Right lobe of liver (tissue), 6 donors: Measurements from ENCODE around the gene ESR2. TPM values are rescaled to one million over a fixed set of nuclear protein-coding genes. Genes with fewer than 3 reads are reported as not detected.
"Not testable (repeated sequence)": the region's sequence is repeated elsewhere in the genome, so short reads cannot be mapped to it uniquely, and the experiment has no call there.

Experiments
- ATAC-seq, 4 donors: fragments of 200-7000 bp; cut with Tn5 transposase; one replicate each; pipeline ENCODE4 v1.9.1; 2020; ENCODE audit warnings: mild to moderate bottlenecking in 4 of 4, moderate library complexity in 4 of 4
- DNase-seq, 3 donors: peaks; one replicate each; pipeline ENCODE4 v3.0.0-alpha.2; 2020
- H3K27ac ChIP-seq, 3 donors: fragments of 200-600 bp; one replicate each; pipeline ENCODE4 v1.8.0; 2022
- H3K27me3 ChIP-seq, 2 donors: fragments of 200-600 bp; one replicate each; pipeline ENCODE4 v1.8.0; 2022
- H3K36me3 ChIP-seq, 4 donors: fragments of 200-600 bp; sonication (generic) in 1 of 4; one replicate each; pipeline versions ENCODE4 v1.5.1 to v1.8.0; 2017 to 2022; ENCODE audit warnings: control low read depth in 1 of 4
- H3K4me1 ChIP-seq, 4 donors: fragments of 200-600 bp; sonication (generic) in 1 of 4; one replicate each; pipeline versions ENCODE4 v1.5.1 to v1.8.0; 2017 to 2022; ENCODE audit warnings: control low read depth in 1 of 4
- H3K4me3 ChIP-seq, 3 donors: fragments of 200-600 bp; one replicate each; pipeline ENCODE4 v1.8.0; 2022
- H3K9me3 ChIP-seq, 4 donors: fragments of 200-600 bp; sonication (generic) in 1 of 4; one replicate each; pipeline versions ENCODE4 v1.5.1 to v1.8.0; 2017 to 2022; ENCODE audit warnings: control low read depth in 1 of 4
- CTCF ChIP-seq, 4 donors: fragments of 200-600 bp in 3 of 4; fragments of 450-650 bp in 1 of 4; IDR thresholded peaks; one replicate each; pipeline versions ENCODE4 v1.5.1 to v1.8.0; 2016 to 2022; ENCODE audit warnings: antibody characterized with exemption in 4 of 4, mild to moderate bottlenecking in 2 of 4
- POLR2A ChIP-seq: fragments of 450-650 bp; IDR thresholded peaks from one replicate; pipeline ENCODE4 v1.6.1; 2017; ENCODE audit warnings: antibody characterized with exemption, mild to moderate bottlenecking
- WGBS: methylation state at CpG from one replicate; pipeline ENCODE4 v1.1.6; 2018; ENCODE audit warnings: low coverage, low lambda C conversion rate; ENCODE audit not compliant: insufficient coverage; ENCODE audit errors: missing lambda C conversion rate; 5-methylcytosine and 5-hydroxymethylcytosine counted together
- intact Hi-C, 2 donors: fragments of 100-400 bp; cut with DNase I; formaldehyde crosslinking; loops; one replicate each; pipeline versions ENCODE4 v1.11.2 to v1.14.1; 2022
- total RNA-seq, 6 experiments: library from RNA; depleted of rRNA in 2 of 6; stranded (reverse); fragments of >200 nt in 2 of 6; fragmentation: NEBNext Ultra II Directional in 3 of 6; extraction: Animal tissue kit (Norgen Biotek cat#: 25700) in 3 of 6; gene quantifications; one replicate each; pipeline versions ENCODE4 v1.1.0 to v1.2.4, GENCODE V29; 2016 to 2023
- donor health status: DM: no; HTN: yes; CAD: no.
- donor health status: DM: no; HTN: no; CAD: no.
- donor health status: DM: no; HTN: no; CAD: no.
- donor health status: DM: no; HTN: yes; CAD: no.
- donor health status: DM: no; HTN: yes; CAD: no.

Gene ESR2
- total RNA-seq, 6 experiments from 2014 or later, result 0.04 TPM; not detected in 5

- Histone ChIP-seq H3K27ac (no peak overlapping the region), H3K36me3 (peaks cover 6 to 98% (median 52%) of the 10 kb centered on the region in 4 donors), H3K9me3 (no peaks in the 10 kb centered on the region), H3K27me3 (no peaks in the 10 kb centered on the region), H3K4me1 (no peaks in the 10 kb centered on the region), H3K4me3 (no peak overlapping the region)
- no peak for TF ChIP-seq POLR2A
- no peak for TF ChIP-seq CTCF (IDR thresholded peaks at IDR 0.05)
- intact Hi-C loops, result no loop called here
- 91% methylated on average over 4 of the region's 15 CpGs for WGBS
- DNase-seq (no peak), ATAC-seq (no peak)
Measured at GRCh38 chr14:64213853-64214570, 80.2 kb downstream of the ESR2 start.

GRCh38 chr14:64213086-64213485 is 81.1 kb downstream of the ESR2 start:
- ATAC-seq (no peak), DNase-seq (no peak)
- Histone ChIP-seq H3K27me3 (no peaks in the 10 kb centered on the region), H3K4me3 (no peak overlapping the region), H3K4me1 (no peaks in the 10 kb centered on the region), H3K9me3 (no peaks in the 10 kb centered on the region), H3K27ac (no peak overlapping the region), H3K36me3 (peaks cover 6 to 97% (median 53%) of the 10 kb centered on the region in 4 donors)
- intact Hi-C loops, result no loop called here
- 96% methylated on average over 5 of the region's 5 CpGs for WGBS
- TF ChIP-seq CTCF (IDR thresholded peaks at IDR 0.05), result no peak
- no peak for TF ChIP-seq POLR2A

GRCh38 chr14:64212666-64213065 is 81.5 kb downstream of the ESR2 start:
- Histone ChIP-seq H3K4me3 (no peak overlapping the region), H3K36me3 (peaks cover 6 to 97% (median 53%) of the 10 kb centered on the region in 4 donors), H3K4me1 (no peaks in the 10 kb centered on the region), H3K27ac (no peak overlapping the region), H3K27me3 (no peaks in the 10 kb centered on the region), H3K9me3 (no peaks in the 10 kb centered on the region)
- WGBS, result 98% methylated on average over 8 of the region's 8 CpGs
- TF ChIP-seq POLR2A, result no peak
- no peak for TF ChIP-seq CTCF (IDR thresholded peaks at IDR 0.05)
- ATAC-seq, result no peak
- intact Hi-C loops, result no loop called here
- DNase-seq, result no peak

DNA sequence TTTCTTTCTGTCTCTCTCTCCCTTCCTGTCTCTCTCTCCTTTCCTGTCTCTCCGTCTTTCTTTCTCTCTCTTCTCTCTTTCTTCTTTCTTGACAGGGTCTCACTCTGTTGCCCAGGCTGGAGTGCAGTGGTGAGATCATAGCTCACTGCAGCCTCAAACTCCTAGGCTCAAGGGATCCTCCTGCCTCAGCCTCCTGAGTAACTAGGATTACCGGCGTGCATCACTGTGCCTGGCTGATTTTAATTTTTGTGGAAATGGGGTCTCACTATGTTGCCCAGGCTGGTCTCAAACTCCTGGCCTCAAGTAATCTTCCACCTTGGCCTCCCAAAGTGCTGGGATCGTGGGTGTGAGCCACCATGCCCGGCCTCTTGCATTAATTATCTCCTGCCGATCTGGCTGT is 83.3 kb downstream of the ESR2 start:
- H3K9me3 ChIP-seq, H3K4me1 ChIP-seq, DNase-seq, H3K27me3 ChIP-seq, intact Hi-C loops, H3K27ac ChIP-seq, H3K4me3 ChIP-seq, ATAC-seq: not testable (repeated sequence)
- 89% methylated on average over 4 of the region's 6 CpGs for WGBS
- peaks cover 6 to 80% (median 42%) of the 10 kb centered on the region in 4 donors for H3K36me3 ChIP-seq

DNA sequence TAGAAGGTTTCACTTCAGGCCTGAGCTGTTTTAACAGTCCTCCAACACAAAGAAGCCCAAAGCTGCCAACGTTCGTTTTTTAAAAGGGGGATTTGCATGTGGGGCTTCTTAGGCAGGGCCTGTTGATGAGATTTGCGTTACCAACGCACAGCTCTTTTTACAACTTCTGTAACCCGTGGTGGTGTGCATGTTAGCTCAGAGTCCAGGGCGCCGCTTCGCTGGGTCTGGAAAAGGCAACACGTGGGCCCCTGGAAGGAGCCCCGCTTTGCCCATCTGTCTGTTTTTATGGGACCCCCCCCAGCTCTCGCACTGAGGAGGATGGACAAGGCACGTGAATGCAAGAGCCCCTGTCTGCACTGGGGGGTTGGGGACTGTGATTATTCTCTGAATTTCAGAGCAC is 84.0 kb downstream of the ESR2 start:
- intact Hi-C loops, result no loop called here
- H3K4me3 ChIP-seq, result no peak overlapping the region
- TF ChIP-seq POLR2A, result no peak
- TF ChIP-seq CTCF (IDR thresholded peaks at IDR 0.05), result no peak
- peaks cover 6 to 73% (median 39%) of the 10 kb centered on the region in 4 donors for H3K36me3 ChIP-seq
- ATAC-seq, result no peak
- H3K27me3 ChIP-seq, result no peaks in the 10 kb centered on the region
- no peaks in the 10 kb centered on the region for H3K9me3 ChIP-seq
- WGBS, result 93% methylated on average over 8 of the region's 12 CpGs
- no peaks in the 10 kb centered on the region for H3K4me1 ChIP-seq
- no peak overlapping the region for H3K27ac ChIP-seq
- no peak for DNase-seq
